ENCODE results near the gene SRSF8. TPM values are rescaled to one million over a fixed set of nuclear protein-coding genes. Genes with fewer than 3 reads are reported as not detected.
"Not testable (repeated sequence)": the region's sequence is repeated elsewhere in the genome, so short reads cannot be mapped to it uniquely, and the experiment has no call there.

Gene SRSF8, protein sequence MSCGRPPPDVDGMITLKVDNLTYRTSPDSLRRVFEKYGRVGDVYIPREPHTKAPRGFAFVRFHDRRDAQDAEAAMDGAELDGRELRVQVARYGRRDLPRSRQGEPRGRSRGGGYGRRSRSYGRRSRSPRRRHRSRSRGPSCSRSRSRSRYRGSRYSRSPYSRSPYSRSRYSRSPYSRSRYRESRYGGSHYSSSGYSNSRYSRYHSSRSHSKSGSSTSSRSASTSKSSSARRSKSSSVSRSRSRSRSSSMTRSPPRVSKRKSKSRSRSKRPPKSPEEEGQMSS
- total RNA-seq: 13.4 and 17.5 TPM in 2 replicates

- no peaks in the 10 kb centered on the region for H3K27me3 ChIP-seq (ENCODE audit: control insufficient read depth, insufficient read depth, low read length)
- peak within 1 kb of the TSS; percentile 59 for H3K4me3 ChIP-seq (ENCODE audit: low read depth, low read length)
- DNase-seq (ENCODE audit: low read depth) (peak; percentile 65), FAIRE-seq (no peak)
- TF ChIP-seq, protein P1, sequence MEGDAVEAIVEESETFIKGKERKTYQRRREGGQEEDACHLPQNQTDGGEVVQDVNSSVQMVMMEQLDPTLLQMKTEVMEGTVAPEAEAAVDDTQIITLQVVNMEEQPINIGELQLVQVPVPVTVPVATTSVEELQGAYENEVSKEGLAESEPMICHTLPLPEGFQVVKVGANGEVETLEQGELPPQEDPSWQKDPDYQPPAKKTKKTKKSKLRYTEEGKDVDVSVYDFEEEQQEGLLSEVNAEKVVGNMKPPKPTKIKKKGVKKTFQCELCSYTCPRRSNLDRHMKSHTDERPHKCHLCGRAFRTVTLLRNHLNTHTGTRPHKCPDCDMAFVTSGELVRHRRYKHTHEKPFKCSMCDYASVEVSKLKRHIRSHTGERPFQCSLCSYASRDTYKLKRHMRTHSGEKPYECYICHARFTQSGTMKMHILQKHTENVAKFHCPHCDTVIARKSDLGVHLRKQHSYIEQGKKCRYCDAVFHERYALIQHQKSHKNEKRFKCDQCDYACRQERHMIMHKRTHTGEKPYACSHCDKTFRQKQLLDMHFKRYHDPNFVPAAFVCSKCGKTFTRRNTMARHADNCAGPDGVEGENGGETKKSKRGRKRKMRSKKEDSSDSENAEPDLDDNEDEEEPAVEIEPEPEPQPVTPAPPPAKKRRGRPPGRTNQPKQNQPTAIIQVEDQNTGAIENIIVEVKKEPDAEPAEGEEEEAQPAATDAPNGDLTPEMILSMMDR (IDR thresholded peaks at IDR 0.05; ENCODE audit: insufficient read depth, low read length, severe bottlenecking): no peak
- H3K36me3 ChIP-seq (ENCODE audit: control insufficient read depth, insufficient read depth, low read length): no peaks in the 10 kb centered on the region
These were observed at the start of gene SRSF8 for GRCh38 chr11:95066716-95067038. Gene SRSF8 (plus strand): TSS chr11:95066919. CDS start chr11:95067227, 308 bp downstream.

DNA sequence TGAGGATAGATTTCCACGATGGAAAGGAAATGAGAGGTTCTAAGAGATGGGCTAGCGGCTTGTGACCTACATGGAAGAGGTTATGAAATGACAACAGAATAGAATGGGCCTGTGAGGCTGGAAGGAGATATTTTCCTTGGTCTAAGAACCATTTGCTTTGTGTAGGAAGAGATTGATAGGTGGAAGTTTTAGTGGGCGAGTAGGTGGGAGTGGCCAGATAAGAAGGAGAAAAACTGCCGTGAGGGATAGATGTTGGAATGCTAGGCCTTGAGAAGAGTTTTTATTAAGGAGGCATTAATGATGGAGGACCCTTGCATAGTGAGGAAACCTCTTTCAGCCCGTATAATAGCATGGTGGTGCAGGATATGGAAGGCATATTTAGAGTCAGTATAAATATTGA lies 45.3 kb upstream of the SRSF8 start:
- not testable (repeated sequence) for H3K4me3 ChIP-seq (ENCODE audit: low read depth, low read length); H3K27me3 ChIP-seq (ENCODE audit: control insufficient read depth, insufficient read depth, low read length); FAIRE-seq; DNase-seq (ENCODE audit: low read depth); H3K36me3 ChIP-seq (ENCODE audit: control insufficient read depth, insufficient read depth, low read length)

GRCh38 chr11:95024958-95025357 lies 41.8 kb upstream of the SRSF8 start, which contains the start of gene KDM4E:
Gene KDM4E (plus strand): TSS chr11:95025258. CDS start chr11:95025558, 300 bp downstream.
- no peak for FAIRE-seq
- DNase-seq (ENCODE audit: low read depth): no peak
- no peaks in the 10 kb centered on the region for H3K27me3 ChIP-seq (ENCODE audit: control insufficient read depth, insufficient read depth, low read length)
- no peaks in the 10 kb centered on the region for H3K36me3 ChIP-seq (ENCODE audit: control insufficient read depth, insufficient read depth, low read length)
- H3K4me3 ChIP-seq (ENCODE audit: low read depth, low read length): no peak within 1 kb of the TSS
- TF ChIP-seq, protein P1 (IDR thresholded peaks at IDR 0.05; ENCODE audit: insufficient read depth, low read length, severe bottlenecking): no peak

DNA sequence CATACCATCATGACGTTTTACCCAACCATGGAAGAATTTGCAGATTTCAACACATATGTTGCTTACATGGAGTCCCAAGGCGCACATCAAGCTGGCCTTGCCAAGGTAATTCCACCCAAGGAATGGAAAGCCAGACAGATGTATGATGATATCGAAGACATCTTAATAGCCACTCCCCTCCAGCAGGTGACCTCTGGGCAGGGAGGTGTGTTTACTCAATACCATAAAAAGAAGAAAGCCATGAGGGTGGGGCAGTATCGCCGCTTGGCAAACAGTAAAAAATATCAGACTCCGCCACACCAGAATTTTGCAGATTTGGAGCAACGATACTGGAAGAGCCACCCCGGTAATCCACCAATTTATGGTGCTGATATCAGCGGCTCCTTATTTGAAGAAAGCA lies 41.1 kb upstream of the SRSF8 start:
- FAIRE-seq: peak; percentile 47
- H3K4me3 ChIP-seq (ENCODE audit: low read depth, low read length); DNase-seq (ENCODE audit: low read depth); H3K27me3 ChIP-seq (ENCODE audit: control insufficient read depth, insufficient read depth, low read length); H3K36me3 ChIP-seq (ENCODE audit: control insufficient read depth, insufficient read depth, low read length): not testable (repeated sequence)

GRCh38 chr11:95028357-95028756 lies 38.4 kb upstream of the SRSF8 start:
- H3K4me3 ChIP-seq (ENCODE audit: low read depth, low read length): no peak overlapping the region
- H3K27me3 ChIP-seq (ENCODE audit: control insufficient read depth, insufficient read depth, low read length): no peaks in the 10 kb centered on the region
- no peak for FAIRE-seq
- no peak for DNase-seq (ENCODE audit: low read depth)
- TF ChIP-seq, protein P1 (IDR thresholded peaks at IDR 0.05; ENCODE audit: insufficient read depth, low read length, severe bottlenecking): no peak
- no peaks in the 10 kb centered on the region for H3K36me3 ChIP-seq (ENCODE audit: control insufficient read depth, insufficient read depth, low read length)

DNA sequence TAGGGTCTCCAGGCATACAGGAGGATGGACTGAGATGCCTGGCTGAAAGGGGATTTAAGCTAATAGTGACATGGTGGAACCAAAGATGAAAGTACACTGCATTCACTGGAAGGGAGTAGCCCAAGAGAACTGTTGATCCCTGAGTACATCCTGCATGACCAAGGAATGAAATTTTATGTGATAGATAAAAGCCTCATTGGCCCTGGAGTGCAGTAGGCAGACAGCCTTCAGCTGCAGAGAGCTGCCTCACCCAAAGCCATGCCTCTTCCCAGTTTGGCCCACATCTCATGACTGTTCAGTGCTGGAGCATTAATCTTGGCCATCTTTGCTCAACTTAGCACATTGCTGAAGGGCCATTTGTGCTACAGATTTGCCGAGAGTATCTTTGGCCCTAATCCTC lies 33.7 kb upstream of the SRSF8 start:
- no peak for FAIRE-seq
- TF ChIP-seq, protein P1 (IDR thresholded peaks at IDR 0.05; ENCODE audit: insufficient read depth, low read length, severe bottlenecking): no peak
- Histone ChIP-seq H3K36me3 (ENCODE audit: control insufficient read depth, insufficient read depth, low read length) (no peaks in the 10 kb centered on the region), H3K27me3 (ENCODE audit: control insufficient read depth, insufficient read depth, low read length) (no peaks in the 10 kb centered on the region), H3K4me3 (ENCODE audit: low read depth, low read length) (no peak overlapping the region)
- DNase-seq (ENCODE audit: low read depth): no peak

DNA sequence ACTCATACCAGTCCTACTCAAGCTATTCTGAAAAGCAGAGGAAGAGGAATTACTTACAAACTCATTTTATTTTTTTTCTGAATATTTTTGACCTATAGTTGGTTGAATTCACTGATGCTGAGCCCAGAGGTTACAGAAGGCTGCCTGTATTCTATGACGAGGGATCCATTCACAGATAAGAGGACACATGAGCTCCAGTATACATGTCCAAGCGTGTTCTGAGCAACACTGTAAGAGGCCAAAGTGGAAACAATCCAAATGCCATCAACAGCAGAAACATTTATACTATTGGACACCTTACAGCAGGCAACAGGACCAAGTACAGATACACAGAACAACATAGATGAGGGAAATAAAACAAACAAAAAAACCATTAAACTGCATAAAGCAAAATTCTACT lies 31.4 kb upstream of the SRSF8 start:
- FAIRE-seq: no peak
- Histone ChIP-seq H3K36me3 (ENCODE audit: control insufficient read depth, insufficient read depth, low read length) (no peaks in the 10 kb centered on the region), H3K4me3 (ENCODE audit: low read depth, low read length) (no peak overlapping the region), H3K27me3 (ENCODE audit: control insufficient read depth, insufficient read depth, low read length) (no peaks in the 10 kb centered on the region)
- peak; percentile 92 for DNase-seq (ENCODE audit: low read depth)
- TF ChIP-seq, protein P1 (IDR thresholded peaks at IDR 0.05; ENCODE audit: insufficient read depth, low read length, severe bottlenecking): no peak

- not testable (repeated sequence) for H3K27me3 ChIP-seq (ENCODE audit: control insufficient read depth, insufficient read depth, low read length); H3K36me3 ChIP-seq (ENCODE audit: control insufficient read depth, insufficient read depth, low read length); DNase-seq (ENCODE audit: low read depth); FAIRE-seq
- H3K4me3 ChIP-seq (ENCODE audit: low read depth, low read length): peak overlapping the region; percentile 27
These were observed 29.2 kb upstream of the SRSF8 start for GRCh38 chr11:95037356-95038035.

All from bronchial epithelial cell (primary cell).